C1 segment of cervical spinal cord (tissue), 14 donors: ENCODE results near the gene MRGPRG.

Experiments used
- DNase-seq, 14 donors: peaks; one replicate each; lab custom pipeline; 2025; lab: John Stamatoyannopoulos, UW

MRGPRG gene

DNA sequence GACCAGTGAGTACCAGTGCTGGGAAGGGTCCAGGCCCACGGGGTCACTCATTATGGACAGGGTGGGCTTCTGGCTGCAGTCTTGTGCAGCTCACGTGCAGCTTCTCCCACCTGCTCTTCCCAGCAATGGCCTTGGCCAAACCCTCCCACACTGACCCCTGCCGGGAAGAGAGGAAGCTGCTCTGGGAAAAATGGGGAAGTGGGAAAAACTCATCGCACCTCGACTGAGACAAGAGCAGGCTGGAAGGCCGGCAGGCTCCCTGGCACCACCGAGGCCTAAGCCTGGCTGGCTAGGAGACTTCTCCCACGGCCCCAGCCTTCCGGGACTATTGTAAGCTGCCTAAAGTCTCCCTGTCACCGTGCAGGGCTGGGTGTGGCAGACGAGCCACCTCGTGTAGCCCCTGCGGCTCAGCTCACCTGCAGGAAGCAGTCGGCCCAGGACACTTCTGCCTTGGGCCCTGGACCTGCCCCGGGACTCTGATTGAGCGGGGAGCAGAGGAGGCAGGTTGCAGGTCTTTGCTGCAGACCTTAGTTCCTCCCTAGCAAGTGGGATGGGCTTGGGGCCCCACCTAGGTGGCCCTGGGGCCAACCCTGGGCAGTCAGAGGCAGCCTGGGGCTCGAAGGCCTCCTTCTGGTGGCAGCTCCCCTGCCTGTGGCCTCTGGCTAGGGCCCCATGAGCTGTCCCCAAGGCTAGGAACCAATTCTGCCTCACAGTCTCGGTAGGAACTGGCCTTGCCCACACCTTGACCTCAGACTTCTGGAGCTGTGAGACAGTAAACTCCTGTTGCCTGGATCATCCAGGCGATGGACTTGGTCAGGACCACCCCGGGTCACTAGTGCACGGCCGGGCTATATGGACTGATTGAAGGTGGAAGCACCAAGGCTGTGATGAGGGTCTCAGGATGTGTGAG lies 23.1 kb downstream of the MRGPRG start:
- no peak for DNase-seq

DNA sequence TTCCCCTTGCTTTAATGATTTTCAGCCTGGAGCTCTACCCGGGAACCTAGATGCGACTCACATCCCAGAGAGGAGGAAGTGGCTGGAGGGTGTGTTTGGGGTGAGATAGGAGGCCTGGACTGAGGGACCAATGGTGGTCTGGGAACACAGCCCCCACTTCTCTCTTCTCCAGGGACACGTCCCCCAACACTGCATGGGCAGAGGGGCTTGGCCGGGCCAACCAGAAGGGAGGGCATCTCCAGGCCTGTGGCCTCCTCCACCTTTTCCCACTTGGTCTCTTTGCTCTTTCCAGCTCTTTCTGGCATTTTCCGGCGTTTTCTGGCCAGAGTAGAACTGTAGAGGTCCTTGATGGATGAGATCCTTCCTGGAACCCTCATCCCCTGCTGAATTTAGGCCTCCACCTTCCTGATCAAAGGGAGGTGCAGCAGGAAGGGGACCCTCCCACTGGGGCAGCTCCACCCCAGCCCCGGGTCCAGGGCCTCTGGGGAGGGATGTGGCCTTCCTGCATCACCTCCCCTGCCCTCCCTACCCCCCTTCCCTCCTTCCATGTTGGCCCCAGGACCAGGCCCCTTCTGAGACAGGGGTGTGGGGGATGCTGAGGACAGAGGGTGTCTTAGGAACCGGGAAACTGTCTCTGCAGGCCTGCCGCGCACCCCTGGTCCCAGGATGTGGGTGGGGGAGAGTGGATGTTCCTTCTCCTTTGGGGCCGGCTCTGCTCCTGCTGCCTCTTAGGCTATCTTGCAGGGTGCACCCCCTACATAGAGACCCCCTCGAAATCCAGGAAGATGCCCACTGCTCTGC lies 24.4 kb downstream of the MRGPRG start:
- no peak for DNase-seq

- no peak for DNase-seq
Observed at GRCh38 chr11:3193373-3194015, 25.1 kb downstream of the MRGPRG start.

- DNase-seq = no peak
Observed at GRCh38 chr11:3192511-3193372, 25.9 kb downstream of the MRGPRG start.

- DNase-seq = no peak
Observed at GRCh38 chr11:3191586-3192324, 26.9 kb downstream of the MRGPRG start.

DNA sequence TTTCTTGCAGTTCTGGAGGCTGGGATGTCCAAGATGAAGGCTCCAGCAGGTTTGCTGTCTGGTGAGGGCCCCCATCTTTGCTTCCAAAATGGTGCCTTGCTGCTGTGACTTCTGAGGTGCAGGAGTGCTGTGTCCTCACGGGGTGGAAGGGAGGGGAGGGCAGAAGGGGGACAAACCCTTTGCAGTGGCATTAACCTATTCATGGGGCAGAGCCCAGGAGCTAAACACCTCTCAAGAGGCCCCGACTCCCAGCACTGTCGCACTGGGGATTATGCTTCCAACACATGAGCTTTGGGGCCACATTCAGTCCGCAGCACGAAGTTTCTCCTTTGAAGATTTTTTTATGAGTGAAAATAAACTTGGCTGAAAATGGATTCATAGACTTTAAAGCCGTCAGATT lies 28.0 kb downstream of the MRGPRG start:
- no peak for DNase-seq

GRCh38 chr11:3189886-3190583 lies 28.6 kb downstream of the MRGPRG start:
- no peak for DNase-seq

- DNase-seq = no peak
Observed at GRCh38 chr11:3189196-3189843, 29.3 kb downstream of the MRGPRG start.

DNA sequence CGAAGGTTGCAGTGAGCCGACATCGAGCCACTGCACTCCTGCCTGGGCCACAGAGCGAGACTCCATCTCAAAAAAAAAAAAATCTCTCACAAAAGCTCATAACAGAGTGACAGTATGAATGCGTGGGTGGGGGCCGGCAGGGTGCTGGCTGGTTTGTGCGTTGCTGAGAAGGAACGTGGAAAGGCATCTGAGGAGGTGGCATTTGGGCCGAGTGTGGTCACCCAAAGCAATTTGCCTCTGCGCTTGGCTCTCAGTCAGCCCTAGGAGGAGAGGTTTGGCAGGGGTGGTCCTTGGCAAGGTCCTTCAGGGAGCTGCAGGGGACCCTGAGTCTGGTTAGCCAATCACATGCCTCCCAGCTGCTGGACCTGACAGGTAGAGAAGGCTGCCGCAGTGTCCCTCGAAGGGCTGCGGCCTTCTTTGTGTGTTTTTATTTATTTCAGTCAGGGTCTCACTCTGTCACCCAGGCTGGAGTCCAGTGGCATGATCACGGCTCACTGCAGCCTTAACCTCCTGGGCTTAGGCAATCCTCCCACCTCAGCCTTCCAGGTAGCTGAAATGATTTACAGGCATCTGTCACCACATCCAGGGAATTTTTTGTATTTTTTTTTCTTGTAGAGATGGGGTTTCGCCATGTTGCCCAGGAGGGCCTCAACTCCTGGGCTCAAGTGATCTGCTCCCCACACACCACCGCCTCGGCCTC lies 30.0 kb downstream of the MRGPRG start:
- DNase-seq = no peak

- no peak for DNase-seq
Observed at GRCh38 chr11:3186166-3186953, 32.3 kb downstream of the MRGPRG start.

GRCh38 chr11:3184732-3185347 lies 33.8 kb downstream of the MRGPRG start:
- no peak for DNase-seq

GRCh38 chr11:3183523-3183922 lies 35.1 kb downstream of the MRGPRG start:
- no peak for DNase-seq

DNA sequence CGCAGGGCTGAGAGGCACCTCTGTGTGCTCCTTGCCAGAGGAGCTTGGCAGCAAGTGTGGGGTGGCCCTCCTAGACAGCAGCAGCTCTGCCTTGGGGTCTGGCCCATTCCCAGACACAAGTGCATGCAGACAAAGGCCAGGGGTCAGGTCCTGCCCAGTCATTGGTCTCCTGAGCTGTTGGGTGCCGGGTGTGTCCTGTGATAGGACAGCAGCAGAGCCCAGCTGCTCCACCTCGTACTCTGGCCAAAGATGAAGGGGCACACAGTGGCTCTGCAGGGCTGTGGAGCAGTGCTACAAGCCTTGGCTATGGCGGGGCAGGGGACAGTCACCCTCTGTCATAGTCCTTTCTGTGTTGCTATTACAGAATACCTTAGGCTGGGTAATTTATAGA lies 36.2 kb downstream of the MRGPRG start:
- DNase-seq = no peak

DNA sequence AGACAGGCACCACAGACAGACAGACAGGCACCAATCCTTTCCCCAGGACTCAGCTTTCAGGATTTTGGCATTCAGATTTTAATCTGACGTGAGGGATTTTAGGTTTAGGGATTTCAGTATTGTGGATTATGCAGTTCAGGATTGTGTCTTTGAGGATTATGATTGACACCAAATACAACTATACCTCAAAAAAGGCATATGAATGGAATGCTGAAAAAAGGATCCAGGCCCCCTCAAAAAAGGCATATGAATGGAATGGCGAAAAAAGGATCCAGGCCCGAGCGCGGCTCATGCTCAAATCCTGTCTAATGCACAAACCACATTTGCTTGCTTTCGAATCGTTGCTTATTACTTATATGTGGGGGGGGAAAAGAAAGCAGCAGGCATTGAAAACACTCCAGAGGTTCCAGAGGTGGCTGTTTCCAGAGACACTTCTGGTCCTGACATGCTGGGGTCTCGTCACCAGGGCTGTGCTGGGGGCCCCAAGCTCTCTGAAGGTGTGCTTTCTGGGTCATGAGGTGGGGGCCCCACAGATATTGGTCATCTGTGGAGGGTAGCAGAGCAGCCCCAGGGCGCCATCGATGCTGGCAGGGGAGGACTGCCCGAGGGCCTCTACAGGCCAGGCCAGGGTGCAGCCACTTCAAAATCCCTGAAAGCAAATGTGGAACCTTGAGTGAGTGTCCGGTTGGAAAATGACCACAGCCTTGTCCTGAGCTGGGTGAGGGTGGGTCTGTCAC lies 36.7 kb downstream of the MRGPRG start:
- DNase-seq = no peak

DNA sequence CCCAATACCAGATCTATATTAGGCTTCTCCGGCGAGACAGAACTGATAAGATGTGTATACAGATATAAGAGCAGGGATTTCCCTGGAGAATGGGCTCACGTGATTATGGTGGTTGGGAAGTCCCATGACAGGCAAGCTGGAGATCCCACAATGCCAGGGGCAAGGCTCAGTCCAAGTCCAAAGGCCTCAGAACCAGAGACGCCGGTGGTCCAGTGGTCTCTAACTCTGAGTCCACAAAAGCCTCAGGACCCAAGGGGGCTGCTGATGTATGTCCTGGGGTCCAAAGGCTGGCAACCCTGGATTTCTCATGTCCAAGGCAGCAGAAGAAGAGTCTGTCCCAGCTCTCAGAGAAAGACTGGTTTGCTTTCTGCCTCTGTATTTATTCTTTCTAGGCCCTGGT lies 37.7 kb downstream of the MRGPRG start:
- DNase-seq = no peak

DNA sequence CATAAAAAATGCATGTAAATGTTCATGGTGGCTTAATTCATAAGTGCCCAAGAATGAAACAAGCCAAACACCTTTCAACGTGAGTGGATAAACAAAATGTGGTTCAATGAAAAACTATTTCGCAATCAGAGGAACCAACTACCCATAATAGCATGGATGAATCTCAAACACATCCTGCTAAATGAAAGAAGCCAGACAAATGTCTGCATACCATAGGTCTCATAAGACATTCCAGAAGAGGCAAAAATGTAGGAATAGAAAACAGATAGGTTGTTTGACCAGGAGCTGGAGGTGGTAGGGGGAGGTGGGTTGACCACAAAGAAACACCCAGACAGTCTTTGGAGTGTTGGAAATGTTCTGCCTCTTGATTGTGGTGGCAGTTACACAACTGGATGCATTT lies 40.3 kb downstream of the MRGPRG start:
- DNase-seq = no peak

DNA sequence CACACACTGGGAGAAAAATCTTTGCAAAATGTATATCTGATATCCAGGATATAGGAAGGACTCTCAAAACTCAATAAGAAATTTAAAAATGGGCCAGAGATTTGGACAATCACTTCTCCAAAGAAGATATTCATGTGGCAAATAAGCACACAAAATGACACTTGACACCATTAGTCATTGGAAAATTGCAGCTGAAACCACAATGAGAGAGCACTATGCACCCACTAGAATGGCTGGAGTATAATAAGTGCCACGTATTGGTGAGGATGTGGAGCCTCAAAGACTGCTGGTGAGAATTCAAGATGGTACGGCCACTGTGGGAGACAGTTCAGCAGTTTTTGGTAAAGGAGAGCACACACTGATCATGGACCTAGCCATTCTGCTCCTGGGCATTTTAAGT lies 40.7 kb downstream of the MRGPRG start:
- no peak for DNase-seq
